ENCODE measurements around the gene LARP6.
"Not testable (repeated sequence)": the region's sequence is repeated elsewhere in the genome, so short reads cannot be mapped to it uniquely, and the experiment has no call there.

The LARP6 gene

GRCh38 chr15:70812827-70813364, 41.1 kb downstream of the LARP6 start:
- H3K4me3 Mint-ChIP-seq, result no peak overlapping the region
- H3K27me3 Mint-ChIP-seq (ENCODE audit: low read depth), result peaks cover 7% of the 10 kb centered on the region
- no peak for TF ChIP-seq CTCF (IDR thresholded peaks at IDR 0.05; ENCODE audit: unreplicated experiment in 3 of 3)
- H3K9me3 Mint-ChIP-seq, result no peaks in the 10 kb centered on the region
- no peak overlapping the region for H3K27ac Mint-ChIP-seq
- no peaks in the 10 kb centered on the region for H3K4me1 Mint-ChIP-seq
- H3K36me3 Mint-ChIP-seq (ENCODE audit: low read depth), result no peaks in the 10 kb centered on the region

- TF ChIP-seq CTCF (IDR thresholded peaks at IDR 0.05; ENCODE audit: unreplicated experiment in 3 of 3), result no peak
- Mint-ChIP-seq H3K4me3 (no peak overlapping the region), H3K27me3 (ENCODE audit: low read depth) (peaks cover 7% of the 10 kb centered on the region), H3K9me3 (no peaks in the 10 kb centered on the region), H3K36me3 (ENCODE audit: low read depth) (no peaks in the 10 kb centered on the region), H3K27ac (no peak overlapping the region), H3K4me1 (peaks cover 5% of the 10 kb centered on the region)
These were observed 42.9 kb downstream of the LARP6 start for GRCh38 chr15:70810916-70811578.

GRCh38 chr15:70806992-70807712, 46.8 kb downstream of the LARP6 start:
- H3K36me3 Mint-ChIP-seq (ENCODE audit: low read depth), result no peaks in the 10 kb centered on the region
- peaks cover 5% of the 10 kb centered on the region for H3K4me1 Mint-ChIP-seq
- H3K9me3 Mint-ChIP-seq, result no peaks in the 10 kb centered on the region

GRCh38 chr15:70804388-70804787, 49.6 kb downstream of the LARP6 start:
- H3K36me3 Mint-ChIP-seq (ENCODE audit: low read depth); H3K27ac Mint-ChIP-seq; H3K4me3 Mint-ChIP-seq; H3K27me3 Mint-ChIP-seq (ENCODE audit: low read depth); H3K9me3 Mint-ChIP-seq: not testable (repeated sequence)
- H3K4me1 Mint-ChIP-seq, result peaks cover 17% of the 10 kb centered on the region

More at GRCh38 chr15:70806992-70807712, 46.8 kb downstream of the LARP6 start:
- Mint-ChIP-seq H3K4me3 (no peak overlapping the region), H3K27me3 (ENCODE audit: low read depth) (peaks cover 14% of the 10 kb centered on the region), H3K27ac (peak overlapping the region in 2 of 3 experiments; percentile 21 to 29)
- TF ChIP-seq CTCF (IDR thresholded peaks at IDR 0.05; ENCODE audit: unreplicated experiment in 3 of 3), result no peak

- no peak overlapping the region for H3K4me3 Mint-ChIP-seq
These were observed 51.3 kb downstream of the LARP6 start for GRCh38 chr15:70802629-70803028.

More at GRCh38 chr15:70802629-70803028, 51.3 kb downstream of the LARP6 start:
- H3K9me3 Mint-ChIP-seq, result no peaks in the 10 kb centered on the region
- peak overlapping the region in 1 of 3 experiments; percentile 13 for H3K27ac Mint-ChIP-seq
- TF ChIP-seq CTCF (IDR thresholded peaks at IDR 0.05; ENCODE audit: unreplicated experiment in 3 of 3), result no peak
- peaks cover 7% of the 10 kb centered on the region for H3K27me3 Mint-ChIP-seq (ENCODE audit: low read depth)
- no peaks in the 10 kb centered on the region for H3K36me3 Mint-ChIP-seq (ENCODE audit: low read depth)
- peaks cover 17% of the 10 kb centered on the region for H3K4me1 Mint-ChIP-seq

All from nephron (organoid).